ENCODE results near the gene SHC3. TPM values are rescaled to one million over a fixed set of nuclear protein-coding genes. Genes with fewer than 3 reads are reported as not detected.

SHC3 gene
- total and polyA plus RNA-seq, 2 donors (not counting 3 experiments of a cell fraction or from before 2014, with no cell fraction given) = 1.0 to 2.0 TPM

DNA sequence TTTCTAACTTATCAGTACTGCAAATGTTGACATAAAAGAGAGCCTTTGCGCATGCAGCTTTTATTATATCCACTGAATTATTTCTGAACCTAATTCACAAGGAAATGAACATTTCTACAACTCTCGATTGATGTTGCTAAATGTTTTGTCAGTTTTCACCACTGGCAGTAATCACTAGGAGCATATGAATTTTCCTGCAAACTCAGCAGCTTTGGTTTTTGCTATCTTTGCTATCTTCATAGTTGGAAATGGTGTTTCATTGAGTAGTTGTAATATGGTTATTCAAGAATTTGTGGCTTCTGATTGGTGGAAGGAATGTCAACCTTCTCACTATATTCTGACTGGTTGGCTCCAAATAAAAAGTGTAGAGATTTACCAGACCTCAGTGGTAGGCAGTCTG lies 8.9 kb upstream of the SHC3 start:
- no peak for DNase-seq (ENCODE audit: low read depth, low spot score)
- Histone ChIP-seq H3K79me2 (ENCODE audit: control insufficient read depth, insufficient read depth, low read length) (no peaks in the 10 kb centered on the region), H2AFZ (ENCODE audit: low read depth, low read length) (no peak overlapping the region), H4K20me1 (replicated peaks; ENCODE audit: control insufficient read depth, extremely low read depth, insufficient read depth, low read length) (no peaks in the 10 kb centered on the region), H3K27ac (ENCODE audit: insufficient read depth, low read depth, low read length) (no peak overlapping the region), H3K9me3 (replicated peaks; ENCODE audit: control insufficient read depth, insufficient read depth, low read length) (no peaks in the 10 kb centered on the region), H3K9me1 (replicated peaks; ENCODE audit: control insufficient read depth, extremely low read depth, insufficient read depth, low read length) (no peaks in the 10 kb centered on the region), H3K9ac (replicated peaks; ENCODE audit: extremely low read depth, insufficient read depth, low read length) (no peak overlapping the region), H3K36me3 (ENCODE audit: control insufficient read depth in 2 of 2, extremely low read depth in 1 of 2, insufficient read depth in 2 of 2, low read length in 2 of 2) (no peaks in the 10 kb centered on the region), H3K4me2 (ENCODE audit: insufficient read depth, low read length) (no peak overlapping the region), H3K27me3 (ENCODE audit: control insufficient read depth in 2 of 2, insufficient read depth in 2 of 2, low read length in 2 of 2) (no peaks in the 10 kb centered on the region), H3K4me1 (ENCODE audit: control insufficient read depth, extremely low read depth, insufficient read depth, low read length) (no peaks in the 10 kb centered on the region), H3K4me3 (replicated peaks in 1 of 3; ENCODE audit: insufficient read depth in 1 of 3, low read depth in 1 of 3, low read length in 3 of 3) (no peak overlapping the region)
- intact Hi-C loops (cut with micrococcal nuclease) = loop anchor here (10.0 kb wide), 1 partner anchor 287 kb away; no protein-coding TSS in a partner anchor
- BruUV-seq (replicated peaks) = no TSS peak
- CTCF ChIA-PET = interaction anchor here (1.0 to 1.7 kb wide), 2 partner anchors 8 to 91 kb away, joined by 3 to 4 read pairs; no protein-coding TSS in a partner anchor
- FAIRE-seq = no peak
- no peak for TF ChIP-seq JUN (IDR thresholded peaks at IDR 0.05; ENCODE audit: borderline replicate concordance, insufficient read depth, insufficient read length, low read depth)
- no peak for TF ChIP-seq GATA2 (IDR thresholded peaks at IDR 0.05; ENCODE audit: insufficient read depth, insufficient read length, low read depth, low read length)
- no peak for TF ChIP-seq MYC (IDR thresholded peaks at IDR 0.05; ENCODE audit: low read depth, low read length)
- TF ChIP-seq POLR2A (IDR thresholded peaks at IDR 0.05; ENCODE audit: low read depth, low read length) = no peak
- TF ChIP-seq, protein P1, sequence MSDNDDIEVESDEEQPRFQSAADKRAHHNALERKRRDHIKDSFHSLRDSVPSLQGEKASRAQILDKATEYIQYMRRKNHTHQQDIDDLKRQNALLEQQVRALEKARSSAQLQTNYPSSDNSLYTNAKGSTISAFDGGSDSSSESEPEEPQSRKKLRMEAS (IDR thresholded peaks at IDR 0.05; ENCODE audit: insufficient read depth, insufficient read length) = no peak
- no peak for TF ChIP-seq POLR2AphosphoS5 (IDR thresholded peaks at IDR 0.05; ENCODE audit: insufficient read depth, low read depth, low read length)
- no peak for TF ChIP-seq EZH2 (IDR thresholded peaks at IDR 0.05; ENCODE audit: borderline replicate concordance, low read depth, low read length, severe bottlenecking)
- TF ChIP-seq CTCF (IDR thresholded peaks at IDR 0.05; ENCODE audit: extremely low read depth in 1 of 2, insufficient read depth in 1 of 2, low read depth in 1 of 2, low read length in 2 of 2) = no peak
- no peak for TF ChIP-seq FOS (IDR thresholded peaks at IDR 0.05; ENCODE audit: borderline replicate concordance, insufficient read depth, low read length)
- POLR2A ChIA-PET = no interaction called here
- dilution Hi-C loops (cut with MboI; ENCODE audit: extremely low pct_ligation_motif_present, low sequenced_read_pairs) = no loop called here
